GM19099 (cell line): ENCODE results near the gene HIRA.

Experiments used
- POLR2A ChIP-seq: IDR thresholded peaks from 3 replicates; pipeline ENCODE4 v1.6.1; 2011; ENCODE audit warnings: low read depth; ENCODE audit not compliant: insufficient read length; ENCODE audit errors: extremely low read depth

Gene HIRA, protein sequence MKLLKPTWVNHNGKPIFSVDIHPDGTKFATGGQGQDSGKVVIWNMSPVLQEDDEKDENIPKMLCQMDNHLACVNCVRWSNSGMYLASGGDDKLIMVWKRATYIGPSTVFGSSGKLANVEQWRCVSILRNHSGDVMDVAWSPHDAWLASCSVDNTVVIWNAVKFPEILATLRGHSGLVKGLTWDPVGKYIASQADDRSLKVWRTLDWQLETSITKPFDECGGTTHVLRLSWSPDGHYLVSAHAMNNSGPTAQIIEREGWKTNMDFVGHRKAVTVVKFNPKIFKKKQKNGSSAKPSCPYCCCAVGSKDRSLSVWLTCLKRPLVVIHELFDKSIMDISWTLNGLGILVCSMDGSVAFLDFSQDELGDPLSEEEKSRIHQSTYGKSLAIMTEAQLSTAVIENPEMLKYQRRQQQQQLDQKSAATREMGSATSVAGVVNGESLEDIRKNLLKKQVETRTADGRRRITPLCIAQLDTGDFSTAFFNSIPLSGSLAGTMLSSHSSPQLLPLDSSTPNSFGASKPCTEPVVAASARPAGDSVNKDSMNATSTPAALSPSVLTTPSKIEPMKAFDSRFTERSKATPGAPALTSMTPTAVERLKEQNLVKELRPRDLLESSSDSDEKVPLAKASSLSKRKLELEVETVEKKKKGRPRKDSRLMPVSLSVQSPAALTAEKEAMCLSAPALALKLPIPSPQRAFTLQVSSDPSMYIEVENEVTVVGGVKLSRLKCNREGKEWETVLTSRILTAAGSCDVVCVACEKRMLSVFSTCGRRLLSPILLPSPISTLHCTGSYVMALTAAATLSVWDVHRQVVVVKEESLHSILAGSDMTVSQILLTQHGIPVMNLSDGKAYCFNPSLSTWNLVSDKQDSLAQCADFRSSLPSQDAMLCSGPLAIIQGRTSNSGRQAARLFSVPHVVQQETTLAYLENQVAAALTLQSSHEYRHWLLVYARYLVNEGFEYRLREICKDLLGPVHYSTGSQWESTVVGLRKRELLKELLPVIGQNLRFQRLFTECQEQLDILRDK

DNA sequence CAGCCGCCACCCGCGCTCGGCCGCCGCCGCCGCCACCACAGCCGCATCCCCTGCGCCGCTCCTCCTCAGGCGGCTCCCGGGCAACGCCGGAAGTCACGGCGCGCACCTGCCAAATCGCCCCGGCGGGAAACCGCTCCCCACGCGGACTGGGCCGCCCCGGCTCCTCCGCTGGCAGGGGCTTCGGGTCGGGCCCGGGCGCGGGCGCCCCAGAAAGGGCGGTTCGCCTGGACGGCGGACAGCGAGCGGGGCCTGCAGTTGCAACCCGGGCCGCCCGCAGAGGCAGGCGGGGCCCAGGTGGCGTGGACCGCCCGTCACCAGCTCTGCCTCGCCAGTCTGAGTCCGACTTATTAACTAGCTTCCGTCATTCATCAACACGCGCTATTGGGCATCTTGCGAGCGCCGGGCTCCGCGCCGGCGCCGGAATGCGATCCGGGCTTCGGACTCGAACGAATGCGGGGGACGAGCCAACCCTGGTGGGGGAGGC, at the start of gene HIRA:
Gene HIRA, minus strand, starts transcription at position 85 of the 484 bp plus-strand sequence. CDS start 257 bp downstream, outside the sequence.
- TF ChIP-seq POLR2A: peak; percentile 17

GRCh38 chr22:19480789-19481188, 49.3 kb upstream of the HIRA start:
- TF ChIP-seq POLR2A: no peak

DNA sequence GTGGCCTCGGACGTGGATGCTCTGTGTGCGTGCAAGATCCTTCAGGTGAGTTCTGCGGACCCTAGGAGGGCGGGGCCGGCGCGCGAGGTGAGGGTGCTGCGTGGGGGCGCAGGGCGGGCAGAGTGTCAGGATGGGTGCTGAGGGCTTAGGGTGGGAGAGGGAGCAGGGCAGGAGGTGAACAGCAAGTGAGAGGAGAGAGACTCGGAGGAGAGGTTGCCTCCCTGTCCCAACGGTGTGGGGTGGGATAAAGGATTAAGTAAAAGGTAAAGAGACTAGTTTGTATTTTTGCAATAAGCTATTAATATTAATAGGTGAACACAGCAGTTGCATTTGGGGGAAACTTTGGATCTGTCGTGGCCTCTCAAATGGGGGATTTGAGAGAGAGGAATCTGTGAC, 48.6 kb upstream of the HIRA start:
- no peak for TF ChIP-seq POLR2A

DNA sequence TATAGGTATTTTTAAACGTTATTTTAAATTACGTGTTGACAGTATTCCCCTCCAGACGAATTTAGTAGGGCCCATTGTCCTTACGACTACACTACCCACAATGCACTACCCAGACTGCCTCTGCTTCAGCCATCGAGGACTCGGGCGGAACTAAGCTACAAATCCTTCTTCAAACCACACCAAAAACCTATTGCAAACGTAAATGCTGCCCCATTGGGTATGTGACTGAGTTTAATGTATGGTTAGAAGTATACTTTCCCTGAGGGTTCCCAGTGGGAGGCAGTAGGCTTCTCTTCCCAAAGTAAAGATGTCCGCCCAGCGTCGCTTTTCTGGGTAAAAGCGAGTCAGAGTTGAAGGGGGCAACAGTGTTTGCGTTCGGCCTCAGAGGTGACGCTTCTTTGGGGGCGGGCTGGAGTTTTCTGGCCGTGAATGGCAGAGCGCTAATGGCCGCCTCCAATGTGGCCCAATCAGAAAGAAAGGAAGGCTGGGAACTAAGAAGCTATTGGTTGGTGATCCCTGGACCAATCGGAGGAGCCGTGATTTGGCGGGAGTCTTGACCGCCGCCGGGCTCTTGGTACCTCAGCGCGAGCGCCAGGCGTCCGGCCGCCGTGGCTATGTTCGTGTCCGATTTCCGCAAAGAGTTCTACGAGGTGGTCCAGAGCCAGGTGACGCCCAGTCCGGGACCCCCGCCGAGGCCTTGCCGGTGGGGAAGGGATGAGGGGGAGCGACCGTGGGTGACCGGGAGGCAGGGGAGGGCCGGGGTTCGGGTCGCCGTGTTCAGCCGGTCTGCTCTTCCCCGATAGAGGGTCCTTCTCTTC, 48.0 kb upstream of the HIRA start, which contains the start of gene CDC45:
Gene CDC45, plus strand, starts transcription at position 566 of the 818 bp plus-strand sequence. Its CDS starts 49 bp downstream, at position 615.
- TF ChIP-seq POLR2A: peak; percentile 72

- peak; percentile 65 for TF ChIP-seq POLR2A
Measured at GRCh38 chr22:19478901-19479354, 47.4 kb upstream of the HIRA start, which contains the start of gene UFD1. UFD1 (minus strand) TSS chr22:19479193; CDS start chr22:19479085, 108 bp downstream.

DNA sequence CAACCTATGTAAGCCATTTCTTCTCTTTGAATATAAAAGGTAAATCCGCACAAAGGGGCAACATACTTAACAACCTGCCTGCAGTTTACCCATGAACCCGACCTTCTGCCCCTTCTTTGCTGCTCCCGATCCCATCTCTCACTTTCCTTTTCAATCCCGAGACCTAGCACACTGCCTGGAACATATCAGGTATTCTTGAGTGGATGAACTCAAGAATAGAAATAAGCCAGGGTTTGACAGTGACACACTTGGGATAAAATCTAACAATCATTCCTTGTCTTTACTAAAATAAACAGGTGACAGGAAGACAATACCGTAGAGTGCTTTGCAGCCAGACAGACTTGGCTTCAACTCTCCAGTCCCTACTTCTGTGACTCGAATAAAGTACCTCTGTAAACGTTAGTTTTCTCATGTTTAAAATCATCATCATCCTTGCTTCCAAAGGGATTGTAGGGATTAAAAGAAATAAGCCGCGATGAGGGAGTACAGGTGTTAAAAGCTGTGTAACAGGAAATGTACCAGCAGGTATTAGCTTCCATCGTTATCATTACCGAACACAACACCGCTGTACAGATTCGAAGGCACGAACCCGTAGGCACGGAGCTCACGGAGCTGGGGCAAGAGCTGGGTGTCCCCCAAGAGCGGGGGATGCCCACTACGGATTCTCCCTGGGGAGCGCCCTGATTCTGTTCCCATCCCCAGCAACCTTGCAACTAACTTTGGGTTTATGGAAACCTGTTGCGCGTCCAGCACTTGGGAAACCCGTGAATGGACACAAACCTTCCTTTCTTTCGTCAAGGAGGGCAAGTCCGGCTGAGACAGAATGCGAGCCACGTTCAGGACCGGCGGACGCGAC, 46.7 kb upstream of the HIRA start:
- TF ChIP-seq POLR2A: no peak

GRCh38 chr22:19477321-19478044, 46.0 kb upstream of the HIRA start:
- no peak for TF ChIP-seq POLR2A

GRCh38 chr22:19476023-19476422, 44.5 kb upstream of the HIRA start:
- TF ChIP-seq POLR2A: no peak

- TF ChIP-seq POLR2A: no peak
Measured at GRCh38 chr22:19473578-19473977, 42.0 kb upstream of the HIRA start.

GRCh38 chr22:19472233-19472632, 40.7 kb upstream of the HIRA start:
- no peak for TF ChIP-seq POLR2A

DNA sequence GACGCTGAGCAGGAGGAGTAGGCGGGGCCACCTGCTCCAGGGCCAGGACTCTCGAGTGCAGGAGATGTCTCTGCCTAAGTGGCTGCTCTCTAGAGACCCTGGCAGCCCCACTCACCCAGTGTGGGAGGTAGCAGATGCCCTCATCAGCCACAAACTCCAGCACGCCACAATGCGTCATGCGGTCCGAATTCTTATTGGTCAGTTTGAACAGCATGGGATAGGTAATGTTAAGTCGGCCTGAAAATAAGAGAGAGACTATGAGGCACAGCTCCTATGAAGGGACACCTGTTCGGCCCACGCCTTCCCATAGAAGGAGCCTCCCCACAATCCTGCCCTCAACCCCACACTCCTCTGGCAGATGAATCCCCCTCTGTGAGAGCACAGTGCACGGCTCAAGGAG, 40.0 kb upstream of the HIRA start:
- no peak for TF ChIP-seq POLR2A

- no peak for TF ChIP-seq POLR2A
Measured at GRCh38 chr22:19470010-19470409, 38.5 kb upstream of the HIRA start.

DNA sequence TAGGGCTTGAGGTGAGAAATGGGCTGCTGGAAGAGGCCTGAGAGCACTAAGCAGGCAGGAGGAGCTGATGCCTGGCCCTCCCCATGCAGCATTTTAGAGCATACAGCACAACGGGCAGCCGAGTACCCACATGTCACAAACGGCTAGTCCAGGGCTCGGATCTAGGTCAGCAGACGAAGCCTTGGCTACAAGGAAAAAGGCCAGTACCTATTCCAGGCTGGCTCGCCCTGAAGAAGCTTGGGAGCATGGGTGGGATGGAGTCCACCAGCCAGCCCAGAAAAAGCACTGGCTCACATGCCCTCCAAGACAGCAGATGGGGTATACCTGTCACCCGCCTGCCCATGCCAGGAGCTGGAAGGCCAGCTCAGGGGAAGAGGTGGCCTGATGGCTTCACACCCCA, 37.9 kb upstream of the HIRA start:
- no peak for TF ChIP-seq POLR2A
